AG04449 (cell line): ENCODE measurements around the gene PSD4.

Experiments used
- CTCF ChIA-PET: fragments of 350-600 bp; formaldehyde crosslinking; extraction: SDS; loops from one replicate; lab custom pipeline; 2021; ENCODE audit warnings: antibody characterized with exemption; lab: Yijun Ruan, JAX
- POLR2A ChIA-PET: fragments of 400-600, 350-600 bp; formaldehyde crosslinking; extraction: SDS; loops from one replicate; lab custom pipeline; 2020; ENCODE audit warnings: antibody characterized with exemption, inconsistent platforms; lab: Yijun Ruan, JAX
- DNase-seq: peaks from one replicate; pipeline ENCODE4 v3.0.0-alpha.2; 2010; ENCODE audit warnings: low read depth, low spot score
- H3K4me3 ChIP-seq: 2 replicates; pipeline ENCODE4 v1.5.1; 2011; ENCODE audit warnings: low read depth, mild to moderate bottlenecking, control low read depth, low read length
- TF ChIP-seq, protein P1 (sequence below): IDR thresholded peaks from one replicate; pipeline ENCODE4 v1.5.1; 2011; ENCODE audit warnings: mild to moderate bottlenecking, moderate library complexity, low read length, control low read depth, inconsistent platforms; ENCODE audit not compliant: insufficient read depth; ENCODE audit errors: missing control alignments

Gene PSD4

DNA sequence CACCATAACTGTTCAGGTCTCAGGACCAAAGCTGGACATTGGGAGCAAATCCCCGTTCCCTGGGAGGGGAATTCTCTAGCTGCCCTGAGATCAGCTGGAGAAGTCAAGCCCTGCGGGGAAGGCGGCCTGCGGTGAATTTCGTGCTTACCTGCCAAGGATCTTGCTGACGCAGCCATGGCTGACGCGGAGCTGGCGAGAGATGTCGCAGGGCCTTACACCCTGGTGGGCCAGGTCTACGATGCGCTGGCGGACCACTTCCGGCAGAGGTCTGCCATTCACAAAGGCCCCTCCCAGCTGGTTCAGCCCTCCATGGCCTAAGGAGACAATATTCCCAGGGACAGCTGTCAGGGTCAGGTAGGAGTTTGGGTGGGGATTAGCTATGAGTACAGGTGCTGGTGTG lies 72.8 kb downstream of the PSD4 start:
- POLR2A ChIA-PET = no interaction called here
- TF ChIP-seq, protein P1, sequence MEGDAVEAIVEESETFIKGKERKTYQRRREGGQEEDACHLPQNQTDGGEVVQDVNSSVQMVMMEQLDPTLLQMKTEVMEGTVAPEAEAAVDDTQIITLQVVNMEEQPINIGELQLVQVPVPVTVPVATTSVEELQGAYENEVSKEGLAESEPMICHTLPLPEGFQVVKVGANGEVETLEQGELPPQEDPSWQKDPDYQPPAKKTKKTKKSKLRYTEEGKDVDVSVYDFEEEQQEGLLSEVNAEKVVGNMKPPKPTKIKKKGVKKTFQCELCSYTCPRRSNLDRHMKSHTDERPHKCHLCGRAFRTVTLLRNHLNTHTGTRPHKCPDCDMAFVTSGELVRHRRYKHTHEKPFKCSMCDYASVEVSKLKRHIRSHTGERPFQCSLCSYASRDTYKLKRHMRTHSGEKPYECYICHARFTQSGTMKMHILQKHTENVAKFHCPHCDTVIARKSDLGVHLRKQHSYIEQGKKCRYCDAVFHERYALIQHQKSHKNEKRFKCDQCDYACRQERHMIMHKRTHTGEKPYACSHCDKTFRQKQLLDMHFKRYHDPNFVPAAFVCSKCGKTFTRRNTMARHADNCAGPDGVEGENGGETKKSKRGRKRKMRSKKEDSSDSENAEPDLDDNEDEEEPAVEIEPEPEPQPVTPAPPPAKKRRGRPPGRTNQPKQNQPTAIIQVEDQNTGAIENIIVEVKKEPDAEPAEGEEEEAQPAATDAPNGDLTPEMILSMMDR = no peak
- no peak overlapping the region for H3K4me3 ChIP-seq
- CTCF ChIA-PET = interaction anchor here (0.8 to 14.2 kb wide), 16 partner anchors 9 to 167 kb away, joined by 3 to 240 read pairs (median 30); no protein-coding TSS in a partner anchor
- DNase-seq = no peak

DNA sequence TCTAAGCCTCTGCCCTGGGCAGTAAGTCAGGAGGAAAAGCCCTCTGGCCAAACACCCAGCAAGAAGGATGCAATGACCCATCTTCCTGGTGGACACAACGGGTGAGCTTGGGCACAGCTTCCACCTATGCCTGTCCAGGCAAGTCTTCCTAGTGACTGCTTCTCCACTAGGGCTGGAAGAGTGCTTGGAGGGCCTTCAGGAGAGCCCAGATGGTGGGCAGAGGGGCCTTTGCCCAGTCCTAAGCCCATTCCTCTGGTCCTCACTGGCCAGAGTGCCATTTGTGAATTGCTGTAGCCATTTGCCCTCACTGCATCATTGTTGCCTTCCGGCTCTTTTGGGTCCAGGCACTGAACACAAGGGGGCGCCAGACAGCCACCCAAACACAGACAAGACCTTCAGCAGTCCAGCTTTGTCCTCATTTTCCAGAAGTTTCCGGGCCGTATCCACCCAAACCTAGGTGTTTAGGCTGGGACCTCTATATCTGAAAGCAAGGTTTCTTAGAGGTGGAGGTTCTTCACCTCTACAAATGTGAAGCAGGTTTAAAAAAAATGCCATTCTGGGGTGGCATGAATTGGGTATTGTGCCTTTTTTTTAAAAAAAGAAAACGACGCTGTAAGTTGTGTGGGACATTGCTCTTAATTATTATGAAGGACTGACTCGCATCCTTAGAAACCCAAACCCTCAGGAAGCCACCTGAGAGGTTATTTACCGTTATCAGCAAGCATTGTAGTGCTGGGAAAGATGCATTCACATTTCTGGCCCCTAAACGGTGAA lies 75.4 kb downstream of the PSD4 start:
- ChIA-PET POLR2A (interaction anchor here (1.0 kb wide), 2 partner anchors 9 to 30 kb away, joined by 3 read pairs; no protein-coding TSS in a partner anchor), CTCF (interaction anchor here (0.8 to 14.2 kb wide), 37 partner anchors 8 to 141 kb away, joined by 3 to 240 read pairs (median 5); no protein-coding TSS in a partner anchor)
- H3K4me3 ChIP-seq = no peak overlapping the region
- TF ChIP-seq, protein P1 = peak; percentile 91
- no peak for DNase-seq

DNA sequence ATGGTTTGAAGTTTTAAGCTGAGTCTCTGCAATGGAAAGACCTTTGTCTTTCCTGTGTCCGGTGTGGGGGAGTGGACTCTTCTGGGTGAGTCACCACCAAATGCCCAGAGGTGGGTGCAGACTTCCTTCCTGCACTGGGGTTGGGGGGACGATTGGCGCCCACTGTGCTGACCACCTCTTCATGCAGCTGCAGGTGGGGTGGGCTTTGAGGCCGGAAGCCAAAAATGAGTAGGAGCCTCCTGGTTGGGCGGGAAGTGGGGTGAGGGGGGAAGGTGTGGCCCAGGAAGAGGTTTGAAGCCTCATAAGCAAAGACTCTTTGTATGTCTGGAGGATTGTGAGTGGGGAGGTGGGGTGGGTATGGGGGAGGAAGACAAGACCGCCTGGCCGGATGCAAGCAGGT lies 77.3 kb downstream of the PSD4 start:
- CTCF ChIA-PET = interaction anchor here (0.9 to 14.2 kb wide), 10 partner anchors 13 to 139 kb away, joined by 3 to 118 read pairs (median 10); no protein-coding TSS in a partner anchor
- no peak overlapping the region for H3K4me3 ChIP-seq
- POLR2A ChIA-PET = interaction anchor here (1.5 kb wide), 1 partner anchor 47 kb away, joined by 5 read pairs; no protein-coding TSS in a partner anchor
- no peak for DNase-seq
- TF ChIP-seq, protein P1 = no peak

DNA sequence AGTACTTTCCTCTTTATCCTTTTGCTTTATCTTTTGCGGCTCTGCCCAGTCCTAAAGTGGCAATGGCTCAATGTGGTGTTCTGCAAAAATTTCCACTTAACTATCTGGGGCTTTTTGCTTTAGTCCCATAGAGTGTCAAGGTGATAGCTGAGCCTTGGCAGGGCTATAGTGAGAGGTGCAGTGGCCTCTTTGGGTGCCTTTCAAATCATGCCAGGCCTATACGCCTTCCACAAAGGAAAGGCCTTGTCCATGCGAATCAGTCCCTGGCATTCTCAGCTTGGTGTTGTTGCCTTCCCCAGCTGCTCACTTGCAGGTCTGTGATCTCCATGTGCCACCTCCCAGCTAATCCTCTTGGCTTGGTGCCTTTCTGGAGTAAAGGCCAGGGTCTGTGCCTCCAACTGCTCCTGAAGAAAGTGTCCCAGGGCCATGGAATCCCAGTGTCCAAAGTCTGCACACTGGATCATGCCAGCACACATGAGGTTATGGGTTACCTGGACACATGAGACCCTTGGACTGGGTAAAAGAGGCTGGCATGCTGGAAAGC lies 78.3 kb downstream of the PSD4 start:
- ChIA-PET POLR2A (no interaction called here), CTCF (interaction anchor here (0.8 to 14.2 kb wide), 10 partner anchors 12 to 138 kb away, joined by 3 to 118 read pairs (median 10); no protein-coding TSS in a partner anchor)
- no peak for DNase-seq
- TF ChIP-seq, protein P1 = no peak
- H3K4me3 ChIP-seq = no peak overlapping the region

DNA sequence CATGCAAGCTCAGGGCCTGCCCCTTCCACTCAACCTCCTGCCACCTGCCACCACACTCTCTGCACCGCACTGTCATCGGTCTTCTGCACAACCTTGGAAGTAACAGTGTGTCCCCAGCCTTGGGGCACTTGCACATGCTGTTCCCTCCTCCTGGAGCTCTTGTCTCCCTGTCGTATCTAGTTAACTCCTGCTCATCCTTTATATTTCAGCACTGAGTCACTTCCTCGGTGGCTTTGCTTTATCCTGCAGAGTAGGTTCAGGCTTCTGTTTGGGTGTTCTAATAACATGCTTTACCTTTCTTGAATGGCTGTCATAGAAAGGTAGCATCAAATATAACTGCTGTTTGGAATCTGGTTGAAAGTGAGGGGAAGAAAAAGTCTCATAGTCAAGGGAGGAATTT lies 79.7 kb downstream of the PSD4 start:
- ChIA-PET POLR2A (no interaction called here), CTCF (interaction anchor here (0.9 to 14.2 kb wide), 10 partner anchors 9 to 136 kb away, joined by 3 to 118 read pairs (median 10); no protein-coding TSS in a partner anchor)
- DNase-seq = no peak
- TF ChIP-seq, protein P1 = no peak
- H3K4me3 ChIP-seq = no peak overlapping the region
